Gastrocnemius medialis (tissue), 4 donors: ENCODE results near the gene TNS1.

ENCODE experiments used
- CTCF ChIP-seq, 5 experiments: fragments of 450-650 bp in 3 of 5; fragments of 200-600 bp in 2 of 5; sonication (generic) in 2 of 5; IDR thresholded peaks in 4 of 5; conservative IDR thresholded peaks in 1 of 5; 1 replicate in 4 of 5; 2 replicates in 1 of 5; pipeline ENCODE4 v1.5.1; 2016 to 2019; ENCODE audit warnings: antibody characterized with exemption in 5 of 5, mild to moderate bottlenecking in 3 of 5, moderate library complexity in 3 of 5
- POLR2A ChIP-seq, 2 donors: fragments of 450-650 bp; IDR thresholded peaks; one replicate each; pipeline ENCODE4 v1.6.1; 2017; ENCODE audit warnings: antibody characterized with exemption in 2 of 2, mild to moderate bottlenecking in 2 of 2, moderate library complexity in 2 of 2

DNA sequence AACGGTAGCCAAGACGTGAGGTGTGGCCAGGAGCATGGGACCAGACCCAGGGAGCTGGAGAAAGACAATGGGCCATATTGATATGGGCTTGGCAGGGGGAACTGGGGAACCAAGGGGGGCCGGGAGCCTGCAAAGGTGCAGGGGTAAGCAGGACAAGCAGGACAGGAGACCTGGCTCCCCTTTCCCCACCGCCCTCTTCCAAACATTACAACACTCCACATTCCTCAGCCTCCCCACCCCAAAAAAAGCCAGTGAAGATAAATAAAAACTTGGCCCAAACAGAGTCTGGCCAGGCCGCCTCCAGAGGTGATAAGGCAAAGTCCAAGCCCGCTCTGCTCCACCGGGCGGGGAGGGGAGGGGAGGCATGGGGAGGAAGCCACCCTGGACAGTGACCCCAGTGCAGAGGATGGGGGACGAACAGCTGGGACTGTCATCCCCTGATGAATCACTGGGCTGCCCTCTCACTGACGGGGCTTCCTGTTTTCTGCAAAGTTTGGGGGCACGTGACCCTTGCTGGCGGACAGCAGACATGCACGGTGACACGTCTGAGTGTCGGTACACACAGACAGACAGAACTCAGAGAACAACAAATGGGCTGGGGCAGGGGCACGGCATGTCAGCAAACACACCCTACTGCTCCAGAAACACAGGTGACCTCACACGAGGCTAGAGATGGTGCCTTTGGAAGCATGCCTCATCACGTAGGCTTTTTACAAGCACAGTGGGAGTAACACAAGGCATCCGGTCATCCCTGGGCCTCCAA, 100.2 kb downstream of the TNS1 start:
- TF ChIP-seq CTCF (IDR thresholded peaks at IDR 0.05 in 4 of 5, conservative IDR thresholded peaks at IDR 0.05 in 1 of 5) (no peak), POLR2A (IDR thresholded peaks at IDR 0.05) (peak; percentile 66 to 75)
